GM19043 (cell line): ENCODE results near the gene MAGI2.

Experiments used
- ATAC-seq: cut with Tn5 transposase; IDR thresholded peaks from one replicate; pipeline ENCODE4 v1.9.1; 2021; ENCODE audit warnings: low read depth; ENCODE audit not compliant: unreplicated experiment

MAGI2 gene

GRCh38 chr7:78768859-78769258 lies 684.6 kb downstream of the MAGI2 start:
- ATAC-seq = no peak

GRCh38 chr7:78765943-78766729 lies 687.3 kb downstream of the MAGI2 start:
- no peak for ATAC-seq

DNA sequence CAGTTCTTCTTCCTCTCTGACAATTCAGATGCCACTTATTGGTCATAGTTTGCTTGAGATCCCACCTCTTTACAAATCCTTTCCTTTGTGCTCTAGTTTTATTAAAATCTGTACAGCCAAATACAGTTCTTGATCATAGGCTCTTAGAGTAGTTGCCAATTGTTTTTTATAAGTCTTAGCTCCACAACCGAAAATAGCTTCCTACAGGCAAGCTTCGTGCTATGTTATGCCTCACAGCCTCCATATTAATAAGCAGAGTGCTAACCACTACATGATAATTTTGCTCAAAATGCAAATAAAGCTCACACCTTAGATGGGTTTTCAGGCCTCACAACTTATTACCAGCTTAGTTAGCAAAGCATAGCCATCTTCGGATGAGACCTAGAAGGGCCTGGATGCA lies 688.9 kb downstream of the MAGI2 start:
- no peak for ATAC-seq

- ATAC-seq = no peak
Observed at GRCh38 chr7:78762625-78763024, 690.8 kb downstream of the MAGI2 start.

DNA sequence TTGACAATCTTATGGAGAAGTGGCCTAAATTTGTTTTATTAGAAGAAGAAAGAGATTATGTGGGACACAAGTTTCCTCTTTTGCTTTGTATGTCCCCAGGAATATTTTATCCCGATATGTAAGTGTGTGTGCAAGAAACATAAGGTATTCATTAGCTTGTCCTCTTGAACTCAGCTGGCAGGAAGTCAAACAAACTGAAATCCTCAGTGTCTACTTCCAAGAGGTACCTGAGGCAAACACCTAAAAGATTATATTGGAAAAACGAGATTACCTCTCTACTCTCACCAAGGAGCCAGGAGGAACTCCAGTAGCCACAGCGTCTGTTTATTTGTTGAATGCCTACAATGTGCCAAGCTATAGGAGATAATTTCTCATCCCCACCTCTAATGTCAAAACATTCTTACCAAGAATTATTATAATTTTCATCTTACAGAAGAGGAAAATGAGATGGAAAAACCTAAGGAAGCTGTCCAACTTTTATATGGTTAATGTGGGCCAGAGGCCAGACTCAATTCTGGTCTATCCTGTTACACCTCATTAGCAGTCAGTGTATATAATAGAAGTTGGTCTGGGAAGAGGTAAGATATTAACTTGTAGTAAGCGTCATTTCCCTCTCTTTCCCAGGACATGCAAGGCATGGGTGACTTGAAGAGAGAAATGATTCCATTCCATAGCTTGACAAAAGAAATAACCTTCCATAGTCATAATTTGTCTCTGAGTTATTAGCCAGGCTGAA lies 692.7 kb downstream of the MAGI2 start:
- ATAC-seq = no peak

- ATAC-seq = no peak
Observed at GRCh38 chr7:78752554-78752953, 700.9 kb downstream of the MAGI2 start.

GRCh38 chr7:78751253-78751652 lies 702.2 kb downstream of the MAGI2 start:
- no peak for ATAC-seq

DNA sequence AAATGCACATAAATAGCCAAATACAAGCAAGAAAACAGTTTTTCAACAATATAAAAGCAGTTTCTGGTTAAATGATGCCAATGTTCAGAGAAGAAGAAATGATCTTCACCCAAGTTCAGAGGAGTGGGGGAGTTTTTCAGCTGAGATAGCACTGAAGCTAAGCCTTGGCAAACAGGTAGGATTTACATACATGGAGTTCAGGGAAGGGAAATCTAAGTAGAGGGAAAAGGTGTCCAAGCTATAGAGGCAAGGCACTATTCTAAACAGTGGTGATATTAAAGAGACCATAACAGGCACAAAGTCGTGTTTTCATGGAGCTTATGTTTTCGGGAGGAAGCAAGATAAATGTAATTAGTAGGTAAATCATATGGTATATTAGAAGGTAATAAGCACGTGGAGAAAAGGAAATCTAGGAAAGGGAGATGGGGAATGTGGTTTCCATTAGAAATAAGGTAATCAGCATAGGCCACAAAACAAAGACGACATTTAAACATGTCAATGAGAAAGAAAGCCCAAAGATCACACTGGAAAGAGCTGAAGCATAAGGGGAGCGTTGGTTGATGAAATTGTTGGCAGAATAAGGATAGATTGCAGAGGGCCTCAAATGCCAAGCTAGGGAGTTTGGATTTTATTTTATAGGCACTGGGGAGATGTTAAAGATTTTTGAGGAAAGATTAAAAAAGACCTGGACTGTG lies 704.3 kb downstream of the MAGI2 start:
- no peak for ATAC-seq

DNA sequence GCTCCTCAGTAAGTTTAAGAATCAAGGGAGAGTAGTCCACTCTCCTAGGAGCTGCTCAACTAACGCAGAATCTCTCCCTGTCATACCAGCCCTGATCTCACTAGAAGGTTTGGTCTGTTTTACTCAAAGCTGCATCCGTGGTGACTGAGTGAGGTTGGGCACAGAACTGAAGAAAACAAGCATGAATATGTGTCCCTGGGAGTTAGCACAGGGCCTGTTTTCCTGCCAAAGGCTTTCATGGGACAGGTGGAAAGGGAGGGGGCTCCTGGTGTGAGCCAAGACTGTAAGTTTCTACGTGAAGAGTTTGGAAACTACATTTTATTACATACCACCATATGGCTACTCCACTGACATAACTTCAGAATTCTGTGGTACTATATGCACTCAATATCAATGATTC lies 705.9 kb downstream of the MAGI2 start:
- no peak for ATAC-seq

- no peak for ATAC-seq
Observed at GRCh38 chr7:78746301-78746700, 707.2 kb downstream of the MAGI2 start.

GRCh38 chr7:78742694-78743093 lies 710.8 kb downstream of the MAGI2 start:
- no peak for ATAC-seq

- no peak for ATAC-seq
Observed at GRCh38 chr7:78736548-78736947, 716.9 kb downstream of the MAGI2 start.

DNA sequence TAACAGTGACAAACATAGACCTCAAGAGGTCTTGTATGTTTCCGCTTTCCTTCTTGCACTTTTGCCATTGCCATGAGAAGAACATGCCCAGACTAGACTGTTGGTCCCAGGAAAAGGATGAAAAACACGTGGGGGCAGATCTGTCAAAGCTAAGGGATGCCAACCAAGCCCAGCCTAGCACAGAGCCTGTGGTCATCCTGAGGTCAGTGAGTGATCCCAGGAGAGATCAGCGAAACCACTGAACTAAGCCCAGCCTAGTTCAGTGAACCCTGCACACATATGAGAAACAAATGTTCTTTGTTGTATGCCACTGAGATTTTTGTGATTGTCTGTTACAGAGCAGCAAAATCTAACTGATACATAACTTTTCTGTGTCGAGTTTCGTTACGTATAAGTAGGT lies 718.8 kb downstream of the MAGI2 start:
- ATAC-seq = no peak

DNA sequence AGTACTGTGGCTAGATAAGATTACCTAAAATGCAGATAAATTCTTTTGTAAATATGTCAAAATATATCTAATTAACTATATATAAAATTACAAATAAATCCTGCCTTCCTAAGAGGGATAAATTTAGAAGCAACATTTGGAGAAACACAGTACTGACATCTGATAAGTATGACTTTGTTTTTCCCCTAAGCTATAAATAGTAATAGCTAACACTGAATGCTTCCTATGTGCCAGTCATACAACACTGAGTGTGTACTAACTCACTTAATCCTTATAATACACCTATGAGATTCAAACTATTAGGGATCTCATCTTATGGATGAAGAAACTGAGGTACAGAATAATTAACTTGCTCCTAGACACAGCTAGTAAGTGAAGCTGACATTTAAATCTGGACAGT lies 733.4 kb downstream of the MAGI2 start:
- ATAC-seq = no peak

DNA sequence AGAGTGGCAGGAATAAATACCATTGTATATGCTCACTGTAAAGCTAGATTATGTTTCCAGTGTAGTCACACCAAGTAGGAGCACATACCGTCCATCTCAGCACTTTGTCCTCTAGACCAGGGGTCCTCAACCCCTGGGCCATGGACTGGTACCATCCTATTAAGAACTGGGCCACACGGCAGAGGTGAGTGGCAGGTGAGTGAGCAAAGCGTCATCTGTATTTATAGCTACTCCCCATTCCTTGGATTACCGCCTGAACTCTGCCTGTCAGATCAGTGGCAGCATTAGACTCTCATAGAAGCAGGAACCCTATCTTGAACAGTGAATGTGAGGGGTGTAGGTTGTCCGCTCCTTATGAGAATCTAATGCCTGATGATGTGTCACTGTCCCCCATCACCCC lies 735.3 kb downstream of the MAGI2 start:
- no peak for ATAC-seq

DNA sequence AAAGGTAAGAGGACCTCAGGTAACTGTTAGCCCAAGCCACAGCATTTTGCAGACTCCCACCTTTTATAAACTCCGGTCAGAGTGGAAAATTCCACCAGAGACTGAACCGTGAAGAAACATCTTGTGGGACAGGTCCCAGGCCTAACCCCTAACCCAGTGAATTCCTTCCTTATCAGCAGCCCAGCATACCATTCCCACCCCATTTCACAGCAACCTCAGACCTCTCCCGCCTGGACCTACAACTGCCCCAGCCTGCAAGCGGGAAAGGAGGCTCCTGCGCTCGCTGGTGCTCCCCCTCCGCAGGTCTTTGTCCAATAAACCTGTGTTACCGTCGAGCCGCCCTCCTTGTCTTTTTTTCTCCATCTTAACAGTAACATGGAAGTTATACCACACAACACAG lies 736.6 kb downstream of the MAGI2 start:
- no peak for ATAC-seq

DNA sequence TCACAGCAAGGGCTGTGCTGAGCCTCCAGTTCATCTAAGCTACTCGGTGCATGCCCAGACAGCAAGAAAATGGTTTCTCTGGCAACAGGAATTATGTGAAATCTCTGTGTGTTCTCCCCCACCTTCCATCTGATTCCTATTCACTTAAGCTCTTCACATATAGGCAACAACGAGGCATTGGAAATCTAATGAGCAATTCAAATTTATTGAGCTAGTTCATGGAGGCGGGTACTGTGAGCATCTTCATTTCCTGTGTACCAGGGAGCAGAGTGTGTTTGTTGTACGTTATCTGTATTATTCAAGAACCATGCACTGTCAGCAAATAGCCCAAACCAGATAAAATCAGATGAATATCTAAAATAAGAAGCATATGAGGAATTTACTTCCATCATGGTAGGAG lies 739.1 kb downstream of the MAGI2 start:
- no peak for ATAC-seq

- no peak for ATAC-seq
Observed at GRCh38 chr7:78712111-78712510, 741.4 kb downstream of the MAGI2 start.

- no peak for ATAC-seq
Observed at GRCh38 chr7:78709658-78710057, 743.8 kb downstream of the MAGI2 start.

DNA sequence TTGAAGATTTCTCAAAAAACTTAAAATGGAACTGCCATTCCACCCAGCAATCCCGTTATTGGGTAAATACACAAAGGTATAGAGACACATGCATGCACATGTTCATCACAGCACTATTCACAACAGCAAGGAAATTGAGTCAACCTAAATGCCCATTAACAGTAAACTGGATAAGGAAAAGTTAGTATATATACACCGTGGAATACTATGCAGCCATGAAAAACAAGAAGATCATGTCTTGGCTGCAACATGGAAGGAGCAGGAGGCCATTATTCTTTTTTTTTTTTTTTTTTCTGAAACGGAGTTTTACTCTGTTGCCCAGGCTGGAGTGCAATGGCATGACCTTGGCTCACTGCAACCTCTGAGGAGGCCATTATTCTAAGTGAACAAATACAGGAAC lies 749.0 kb downstream of the MAGI2 start:
- ATAC-seq = no peak

- ATAC-seq = no peak
Observed at GRCh38 chr7:78703391-78703790, 750.1 kb downstream of the MAGI2 start.

- no peak for ATAC-seq
Observed at GRCh38 chr7:78702770-78703169, 750.7 kb downstream of the MAGI2 start.
